SK-N-SH treated with all-trans-retinoic acid at 6 μM for 48 hours (cell line): ENCODE data around the gene SPECC1.

Experiments
- ATAC-seq: fragments of 200-7000 bp; cut with Tn5 transposase; 3 replicates; pipeline ENCODE4 v1.9.1; 2020; ENCODE audit warnings: mild to moderate bottlenecking, moderate library complexity
- ARNTL ChIP-seq: fragments of 450-650 bp; formaldehyde crosslinking; IDR thresholded peaks from 2 replicates; pipeline ENCODE4 v1.5.0; 2020; ENCODE audit warnings: low read depth, mild to moderate bottlenecking, moderate library complexity, borderline replicate concordance
- BACH2 ChIP-seq: fragments of 250-450 bp; sonication (Bioruptor Pico); IDR thresholded peaks from 2 replicates; pipeline ENCODE4 v1.9.0; 2021; ENCODE audit warnings: mild to moderate bottlenecking, borderline replicate concordance
- ESRRG ChIP-seq: fragments of 250-450 bp; sonication (Bioruptor Pico); IDR thresholded peaks from 2 replicates; pipeline ENCODE4 v1.6.1; 2021; ENCODE audit warnings: mild to moderate bottlenecking
- GLIS3 ChIP-seq: fragments of 250-450 bp; sonication (Bioruptor Pico); IDR thresholded peaks from 2 replicates; pipeline ENCODE4 v1.5.0; 2020; ENCODE audit warnings: mild to moderate bottlenecking, moderate library complexity
- OSR1 ChIP-seq: fragments of 250-450 bp; sonication (Bioruptor Pico); IDR thresholded peaks from 2 replicates; pipeline ENCODE4 v1.8.0; 2022; ENCODE audit warnings: moderate library complexity, mild to moderate bottlenecking, inconsistent platforms
- PPARA ChIP-seq: fragments of 250-450 bp; sonication (Bioruptor Pico); IDR thresholded peaks from 2 replicates; pipeline ENCODE4 v1.5.0; 2020; ENCODE audit warnings: mild to moderate bottlenecking, borderline replicate concordance
- RARB ChIP-seq: fragments of 250-450 bp; sonication (Bioruptor Pico); IDR thresholded peaks from 2 replicates; pipeline ENCODE4 v1.8.0; 2021; ENCODE audit warnings: mild to moderate bottlenecking, moderate library complexity
- SNAI2 ChIP-seq: fragments of 250-450 bp; sonication (Bioruptor Pico); IDR thresholded peaks from 2 replicates; pipeline ENCODE4 v1.5.0; 2020; ENCODE audit warnings: mild to moderate bottlenecking, moderate library complexity
- TCF4 ChIP-seq: fragments of 250-450 bp; sonication (Bioruptor Pico); IDR thresholded peaks from 2 replicates; pipeline ENCODE4 v1.8.0; 2021; ENCODE audit warnings: mild to moderate bottlenecking, moderate library complexity, borderline replicate concordance
- TOX ChIP-seq: fragments of 250-450 bp; sonication (Bioruptor Pico); IDR thresholded peaks from 2 replicates; pipeline ENCODE4 v1.8.0; 2021; ENCODE audit warnings: mild to moderate bottlenecking, moderate library complexity, borderline replicate concordance
- ZC3H10 ChIP-seq: fragments of 250-450 bp; sonication (Bioruptor Pico); IDR thresholded peaks from 2 replicates; pipeline ENCODE4 v1.5.1; 2021; ENCODE audit warnings: mild to moderate bottlenecking, moderate library complexity
- ZNF565 ChIP-seq: fragments of 450-650 bp; formaldehyde crosslinking; conservative IDR thresholded peaks from 2 replicates; pipeline ENCODE4 v1.5.0; 2020; ENCODE audit warnings: low read depth, mild to moderate bottlenecking, moderate library complexity
- ZNF70 ChIP-seq: fragments of 450-650 bp; formaldehyde crosslinking; IDR thresholded peaks from 2 replicates; pipeline ENCODE4 v1.5.0; 2020; ENCODE audit warnings: mild to moderate bottlenecking, moderate library complexity
- ZNF8 ChIP-seq: fragments of 450-650 bp; formaldehyde crosslinking; IDR thresholded peaks from 2 replicates; pipeline ENCODE4 v1.5.0; 2020; ENCODE audit warnings: mild to moderate bottlenecking, moderate library complexity
- TF ChIP-seq, protein P1 (sequence below): fragments of 250-450 bp; sonication (Bioruptor Pico); IDR thresholded peaks from 2 replicates; pipeline ENCODE4 v1.5.0; 2020; ENCODE audit warnings: mild to moderate bottlenecking, moderate library complexity
- TF ChIP-seq, protein P2 (sequence below): fragments of 250-450 bp; sonication (Bioruptor Pico); IDR thresholded peaks from 2 replicates; pipeline ENCODE4 v1.8.0; 2021; ENCODE audit warnings: low read depth, mild to moderate bottlenecking, moderate library complexity, borderline replicate concordance
- TF ChIP-seq, protein P3 (sequence below): fragments of 250-450 bp; sonication (Bioruptor Pico); IDR thresholded peaks from 2 replicates; pipeline ENCODE4 v1.5.1; 2021; ENCODE audit warnings: mild to moderate bottlenecking, moderate library complexity
- TF ChIP-seq, protein P4 (sequence below): fragments of 250-450 bp; sonication (Bioruptor Pico); IDR thresholded peaks from 2 replicates; pipeline ENCODE4 v1.8.0; 2020; ENCODE audit warnings: mild to moderate bottlenecking, moderate library complexity, borderline replicate concordance
- TF ChIP-seq, protein P5 (sequence below): fragments of 250-450 bp; sonication (Bioruptor Pico); IDR thresholded peaks from 2 replicates; pipeline ENCODE4 v1.5.1; 2020; ENCODE audit warnings: low read depth, mild to moderate bottlenecking, moderate library complexity

Gene SPECC1

DNA sequence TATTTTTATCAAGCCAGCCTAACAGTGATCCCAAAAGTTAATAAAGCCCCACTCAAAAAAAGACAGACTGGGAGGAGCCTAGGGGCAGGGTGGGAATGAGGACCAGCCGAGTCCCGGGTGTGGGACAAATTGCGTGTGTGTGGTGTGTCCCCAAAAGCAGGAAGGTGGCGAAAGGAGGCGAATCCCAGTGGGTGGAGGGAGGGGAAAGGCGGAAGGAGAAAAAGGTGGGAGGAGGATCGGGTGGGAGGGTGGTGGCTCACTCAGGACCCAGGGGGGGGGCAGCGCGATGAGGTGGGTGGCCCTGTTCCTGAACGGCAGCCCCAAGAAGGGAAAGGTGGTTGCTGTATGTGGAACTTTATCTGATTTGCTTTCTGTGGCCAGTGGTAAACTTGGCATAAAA, 102.4 kb downstream of the SPECC1 start:
- ATAC-seq, result no peak
- TF ChIP-seq, protein P1, sequence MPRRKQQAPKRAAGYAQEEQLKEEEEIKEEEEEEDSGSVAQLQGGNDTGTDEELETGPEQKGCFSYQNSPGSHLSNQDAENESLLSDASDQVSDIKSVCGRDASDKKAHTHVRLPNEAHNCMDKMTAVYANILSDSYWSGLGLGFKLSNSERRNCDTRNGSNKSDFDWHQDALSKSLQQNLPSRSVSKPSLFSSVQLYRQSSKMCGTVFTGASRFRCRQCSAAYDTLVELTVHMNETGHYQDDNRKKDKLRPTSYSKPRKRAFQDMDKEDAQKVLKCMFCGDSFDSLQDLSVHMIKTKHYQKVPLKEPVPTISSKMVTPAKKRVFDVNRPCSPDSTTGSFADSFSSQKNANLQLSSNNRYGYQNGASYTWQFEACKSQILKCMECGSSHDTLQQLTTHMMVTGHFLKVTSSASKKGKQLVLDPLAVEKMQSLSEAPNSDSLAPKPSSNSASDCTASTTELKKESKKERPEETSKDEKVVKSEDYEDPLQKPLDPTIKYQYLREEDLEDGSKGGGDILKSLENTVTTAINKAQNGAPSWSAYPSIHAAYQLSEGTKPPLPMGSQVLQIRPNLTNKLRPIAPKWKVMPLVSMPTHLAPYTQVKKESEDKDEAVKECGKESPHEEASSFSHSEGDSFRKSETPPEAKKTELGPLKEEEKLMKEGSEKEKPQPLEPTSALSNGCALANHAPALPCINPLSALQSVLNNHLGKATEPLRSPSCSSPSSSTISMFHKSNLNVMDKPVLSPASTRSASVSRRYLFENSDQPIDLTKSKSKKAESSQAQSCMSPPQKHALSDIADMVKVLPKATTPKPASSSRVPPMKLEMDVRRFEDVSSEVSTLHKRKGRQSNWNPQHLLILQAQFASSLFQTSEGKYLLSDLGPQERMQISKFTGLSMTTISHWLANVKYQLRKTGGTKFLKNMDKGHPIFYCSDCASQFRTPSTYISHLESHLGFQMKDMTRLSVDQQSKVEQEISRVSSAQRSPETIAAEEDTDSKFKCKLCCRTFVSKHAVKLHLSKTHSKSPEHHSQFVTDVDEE (CRISPR knock-in tag), result no peak
- TF ChIP-seq ARNTL (CRISPR knock-in tag) (no peak), RARB (CRISPR knock-in tag) (no peak), TOX (CRISPR knock-in tag) (no peak), OSR1 (CRISPR knock-in tag) (no peak), GLIS3 (CRISPR knock-in tag) (no peak)
- TF ChIP-seq, protein P2, sequence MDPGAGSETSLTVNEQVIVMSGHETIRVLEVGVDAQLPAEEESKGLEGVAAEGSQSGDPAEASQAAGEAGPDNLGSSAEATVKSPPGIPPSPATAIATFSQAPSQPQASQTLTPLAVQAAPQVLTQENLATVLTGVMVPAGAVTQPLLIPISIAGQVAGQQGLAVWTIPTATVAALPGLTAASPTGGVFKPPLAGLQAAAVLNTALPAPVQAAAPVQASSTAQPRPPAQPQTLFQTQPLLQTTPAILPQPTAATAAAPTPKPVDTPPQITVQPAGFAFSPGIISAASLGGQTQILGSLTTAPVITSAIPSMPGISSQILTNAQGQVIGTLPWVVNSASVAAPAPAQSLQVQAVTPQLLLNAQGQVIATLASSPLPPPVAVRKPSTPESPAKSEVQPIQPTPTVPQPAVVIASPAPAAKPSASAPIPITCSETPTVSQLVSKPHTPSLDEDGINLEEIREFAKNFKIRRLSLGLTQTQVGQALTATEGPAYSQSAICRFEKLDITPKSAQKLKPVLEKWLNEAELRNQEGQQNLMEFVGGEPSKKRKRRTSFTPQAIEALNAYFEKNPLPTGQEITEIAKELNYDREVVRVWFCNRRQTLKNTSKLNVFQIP, result no peak

DNA sequence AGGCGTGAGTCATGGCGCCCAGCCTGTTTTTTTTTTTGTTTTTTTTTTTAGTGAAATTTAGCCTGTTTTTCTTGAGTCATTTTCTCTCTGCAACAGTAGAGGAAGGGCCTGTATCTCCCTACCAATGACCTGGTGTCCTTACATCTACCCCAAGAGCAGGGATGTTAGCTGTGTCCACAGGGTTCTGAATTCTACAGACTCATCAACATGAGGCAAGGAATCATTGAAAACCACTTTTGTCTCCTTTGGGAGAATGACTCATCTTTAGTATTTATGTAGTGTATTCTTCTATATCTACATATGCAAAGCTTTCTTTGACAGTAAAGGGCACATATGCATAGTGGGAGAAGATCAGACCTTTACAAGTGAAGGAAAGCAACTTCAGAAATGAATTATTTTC, 105.3 kb downstream of the SPECC1 start:
- TF ChIP-seq TOX (CRISPR knock-in tag), result no peak
- no peak for TF ChIP-seq RARB (CRISPR knock-in tag)
- TF ChIP-seq, protein P3, sequence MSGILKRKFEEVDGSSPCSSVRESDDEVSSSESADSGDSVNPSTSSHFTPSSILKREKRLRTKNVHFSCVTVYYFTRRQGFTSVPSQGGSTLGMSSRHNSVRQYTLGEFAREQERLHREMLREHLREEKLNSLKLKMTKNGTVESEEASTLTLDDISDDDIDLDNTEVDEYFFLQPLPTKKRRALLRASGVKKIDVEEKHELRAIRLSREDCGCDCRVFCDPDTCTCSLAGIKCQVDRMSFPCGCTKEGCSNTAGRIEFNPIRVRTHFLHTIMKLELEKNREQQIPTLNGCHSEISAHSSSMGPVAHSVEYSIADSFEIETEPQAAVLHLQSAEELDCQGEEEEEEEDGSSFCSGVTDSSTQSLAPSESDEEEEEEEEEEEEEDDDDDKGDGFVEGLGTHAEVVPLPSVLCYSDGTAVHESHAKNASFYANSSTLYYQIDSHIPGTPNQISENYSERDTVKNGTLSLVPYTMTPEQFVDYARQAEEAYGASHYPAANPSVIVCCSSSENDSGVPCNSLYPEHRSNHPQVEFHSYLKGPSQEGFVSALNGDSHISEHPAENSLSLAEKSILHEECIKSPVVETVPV (CRISPR knock-in tag), result no peak
- TF ChIP-seq SNAI2, result no peak
- no peak for TF ChIP-seq PPARA (CRISPR knock-in tag)
- TF ChIP-seq ZNF8 (CRISPR knock-in tag), result no peak
- TF ChIP-seq BACH2 (CRISPR knock-in tag), result no peak
- TF ChIP-seq ESRRG (CRISPR knock-in tag), result no peak
- TF ChIP-seq, protein P1 (CRISPR knock-in tag), result no peak
- TF ChIP-seq, protein P4, sequence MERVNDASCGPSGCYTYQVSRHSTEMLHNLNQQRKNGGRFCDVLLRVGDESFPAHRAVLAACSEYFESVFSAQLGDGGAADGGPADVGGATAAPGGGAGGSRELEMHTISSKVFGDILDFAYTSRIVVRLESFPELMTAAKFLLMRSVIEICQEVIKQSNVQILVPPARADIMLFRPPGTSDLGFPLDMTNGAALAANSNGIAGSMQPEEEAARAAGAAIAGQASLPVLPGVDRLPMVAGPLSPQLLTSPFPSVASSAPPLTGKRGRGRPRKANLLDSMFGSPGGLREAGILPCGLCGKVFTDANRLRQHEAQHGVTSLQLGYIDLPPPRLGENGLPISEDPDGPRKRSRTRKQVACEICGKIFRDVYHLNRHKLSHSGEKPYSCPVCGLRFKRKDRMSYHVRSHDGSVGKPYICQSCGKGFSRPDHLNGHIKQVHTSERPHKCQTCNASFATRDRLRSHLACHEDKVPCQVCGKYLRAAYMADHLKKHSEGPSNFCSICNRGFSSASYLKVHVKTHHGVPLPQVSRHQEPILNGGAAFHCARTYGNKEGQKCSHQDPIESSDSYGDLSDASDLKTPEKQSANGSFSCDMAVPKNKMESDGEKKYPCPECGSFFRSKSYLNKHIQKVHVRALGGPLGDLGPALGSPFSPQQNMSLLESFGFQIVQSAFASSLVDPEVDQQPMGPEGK (CRISPR knock-in tag), result no peak
- no peak for TF ChIP-seq ZNF70 (CRISPR knock-in tag)
- TF ChIP-seq ZC3H10 (CRISPR knock-in tag), result no peak
- no peak for TF ChIP-seq TCF4
- no peak for TF ChIP-seq ZNF565
- no peak for ATAC-seq

DNA sequence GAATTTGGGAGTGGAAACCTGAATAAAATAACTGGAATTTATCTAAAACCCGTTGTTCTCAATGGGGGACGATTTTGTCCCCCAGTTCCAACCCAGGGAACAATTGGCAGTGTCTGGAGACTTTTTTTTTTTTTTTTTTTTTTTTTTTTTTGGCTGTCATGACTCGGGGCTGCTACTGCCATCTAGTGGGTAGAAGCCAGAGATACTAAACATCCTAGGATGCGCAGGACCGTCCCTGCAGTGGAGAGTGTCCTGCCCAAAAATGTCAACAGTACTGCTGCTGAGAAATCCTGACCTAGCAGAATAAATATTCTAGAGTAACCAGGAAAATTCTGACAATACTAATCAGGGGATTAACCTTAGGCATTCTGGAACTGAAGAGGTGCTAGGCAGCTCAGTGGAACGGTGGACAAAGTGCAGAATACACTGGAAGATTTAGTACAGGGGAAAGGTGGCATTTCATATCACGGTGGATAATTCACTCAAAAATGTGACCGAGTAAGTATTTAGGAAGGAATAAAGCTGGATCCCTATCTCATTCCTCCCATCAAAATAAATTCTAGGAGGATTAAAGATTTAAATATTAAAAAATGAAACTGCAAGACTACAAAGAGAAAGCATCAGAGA, 107.6 kb downstream of the SPECC1 start:
- peak; percentile 92 for ATAC-seq
- TF ChIP-seq, protein P4 (CRISPR knock-in tag), result no peak
- TF ChIP-seq ESRRG (CRISPR knock-in tag) (no peak), TCF4 (no peak), BACH2 (CRISPR knock-in tag) (no peak)
- TF ChIP-seq, protein P5, sequence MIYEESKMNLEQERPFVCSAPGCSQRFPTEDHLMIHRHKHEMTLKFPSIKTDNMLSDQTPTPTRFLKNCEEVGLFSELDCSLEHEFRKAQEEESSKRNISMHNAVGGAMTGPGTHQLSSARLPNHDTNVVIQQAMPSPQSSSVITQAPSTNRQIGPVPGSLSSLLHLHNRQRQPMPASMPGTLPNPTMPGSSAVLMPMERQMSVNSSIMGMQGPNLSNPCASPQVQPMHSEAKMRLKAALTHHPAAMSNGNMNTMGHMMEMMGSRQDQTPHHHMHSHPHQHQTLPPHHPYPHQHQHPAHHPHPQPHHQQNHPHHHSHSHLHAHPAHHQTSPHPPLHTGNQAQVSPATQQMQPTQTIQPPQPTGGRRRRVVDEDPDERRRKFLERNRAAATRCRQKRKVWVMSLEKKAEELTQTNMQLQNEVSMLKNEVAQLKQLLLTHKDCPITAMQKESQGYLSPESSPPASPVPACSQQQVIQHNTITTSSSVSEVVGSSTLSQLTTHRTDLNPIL, result no peak
